HepG2 (cell line): ENCODE measurements around the gene MEAF6. TPM values are rescaled to one million over a fixed set of nuclear protein-coding genes. Genes with fewer than 3 reads are reported as not detected.
A peak's percentile ranks its signal among the peaks of the same experiment; 100 is the strongest.

ENCODE experiments used
- ARHGAP35 ChIP-seq: sonication (generic); formaldehyde crosslinking; IDR thresholded peaks from 2 replicates; pipeline ENCODE4 v1.9.0; 2022; ENCODE audit warnings: mild to moderate bottlenecking, inconsistent platforms, moderate library complexity, missing genetic modification reagents, borderline replicate concordance
- FLYWCH1 ChIP-seq: sonication (generic); formaldehyde crosslinking; IDR thresholded peaks from 2 replicates; pipeline ENCODE4 v1.8.1; 2023; ENCODE audit warnings: mild to moderate bottlenecking, missing genetic modification reagents
- KDM3A ChIP-seq: IDR thresholded peaks from 2 replicates; pipeline ENCODE4 v1.6.1; 2018; ENCODE audit warnings: low read depth, missing compliant biosample characterization
- PITX1 ChIP-seq: sonication (generic); formaldehyde crosslinking; IDR thresholded peaks from 2 replicates; pipeline ENCODE4 v1.5.1; 2020; ENCODE audit warnings: mild to moderate bottlenecking, missing genetic modification reagents
- YEATS2 ChIP-seq: sonication (generic); formaldehyde crosslinking; IDR thresholded peaks from 2 replicates; pipeline ENCODE4 v1.4.0; 2020; ENCODE audit warnings: missing genetic modification reagents, borderline replicate concordance
- ZKSCAN8 ChIP-seq: IDR thresholded peaks from 2 replicates; pipeline ENCODE4 v1.6.1; 2016; ENCODE audit warnings: borderline replicate concordance, missing genetic modification reagents, missing compliant biosample characterization
- ZNF468 ChIP-seq: sonication (generic); formaldehyde crosslinking; IDR thresholded peaks from 2 replicates; pipeline ENCODE4 v1.8.0; 2022; ENCODE audit warnings: mild to moderate bottlenecking, moderate library complexity, missing genetic modification reagents
- polyA plus RNA-seq, 8 experiments: library from polyadenylated mRNA; depleted of rRNA in 3 of 8; stranded (reverse) in 7 of 8; unstranded in 1 of 8; fragments of >200 nt; fragmentation: Illumina TruSeq in 4 of 8; extraction: Trizol in 4 of 8; gene quantifications; 2 replicates each; pipeline versions ENCODE4 v1.2.1 to v1.2.3, GENCODE V29; 2011 to 2016; ENCODE audit warnings: low read depth in 4 of 8, missing spikeins in 1 of 8, mixed read lengths in 1 of 8; ENCODE audit not compliant: insufficient read depth in 1 of 8
- total RNA-seq, 5 experiments: library from RNA; depleted of rRNA; stranded (reverse); fragments of >200 nt; fragmentation: Illumina TruSeq; extraction: Trizol; gene quantifications; 2 replicates each; pipeline ENCODE4 v1.2.3, GENCODE V29; 2016; ENCODE audit warnings: low read depth in 1 of 5
- TF ChIP-seq, protein P1 (sequence below): sonication (generic); formaldehyde crosslinking; IDR thresholded peaks from 2 replicates; pipeline ENCODE4 v1.4.0; 2020; ENCODE audit warnings: missing genetic modification reagents, mild to moderate bottlenecking, borderline replicate concordance
- TF ChIP-seq, protein P2 (sequence below): sonication (generic); formaldehyde crosslinking; IDR thresholded peaks from 2 replicates; pipeline ENCODE4 v1.9.0; 2021; ENCODE audit warnings: missing genetic modification reagents, borderline replicate concordance
- TF ChIP-seq, protein P3 (sequence below): sonication (generic); formaldehyde crosslinking; IDR thresholded peaks from 2 replicates; pipeline ENCODE4 v1.8.0; 2022; ENCODE audit warnings: mild to moderate bottlenecking, missing genetic modification reagents, moderate library complexity
- TF ChIP-seq, protein P4 (sequence below): sonication (generic); formaldehyde crosslinking; IDR thresholded peaks from 2 replicates; pipeline ENCODE4 v1.4.0; 2020; ENCODE audit warnings: missing genetic modification reagents, borderline replicate concordance
- TF ChIP-seq, protein P5 (sequence below): sonication (generic); formaldehyde crosslinking; IDR thresholded peaks from 2 replicates; pipeline ENCODE4 v1.4.0; 2020; ENCODE audit warnings: missing genetic modification reagents, borderline replicate concordance
- TF ChIP-seq, protein P6 (sequence below): sonication (generic); formaldehyde crosslinking; IDR thresholded peaks from 2 replicates; pipeline ENCODE4 v1.5.0; 2020; ENCODE audit warnings: missing genetic modification reagents

MEAF6 gene
- total and polyA plus RNA-seq, 2 of the 13 experiments (the other 11 are each of a cell fraction or from before 2014, with no cell fraction given) = 29.5 to 45.6 TPM

DNA sequence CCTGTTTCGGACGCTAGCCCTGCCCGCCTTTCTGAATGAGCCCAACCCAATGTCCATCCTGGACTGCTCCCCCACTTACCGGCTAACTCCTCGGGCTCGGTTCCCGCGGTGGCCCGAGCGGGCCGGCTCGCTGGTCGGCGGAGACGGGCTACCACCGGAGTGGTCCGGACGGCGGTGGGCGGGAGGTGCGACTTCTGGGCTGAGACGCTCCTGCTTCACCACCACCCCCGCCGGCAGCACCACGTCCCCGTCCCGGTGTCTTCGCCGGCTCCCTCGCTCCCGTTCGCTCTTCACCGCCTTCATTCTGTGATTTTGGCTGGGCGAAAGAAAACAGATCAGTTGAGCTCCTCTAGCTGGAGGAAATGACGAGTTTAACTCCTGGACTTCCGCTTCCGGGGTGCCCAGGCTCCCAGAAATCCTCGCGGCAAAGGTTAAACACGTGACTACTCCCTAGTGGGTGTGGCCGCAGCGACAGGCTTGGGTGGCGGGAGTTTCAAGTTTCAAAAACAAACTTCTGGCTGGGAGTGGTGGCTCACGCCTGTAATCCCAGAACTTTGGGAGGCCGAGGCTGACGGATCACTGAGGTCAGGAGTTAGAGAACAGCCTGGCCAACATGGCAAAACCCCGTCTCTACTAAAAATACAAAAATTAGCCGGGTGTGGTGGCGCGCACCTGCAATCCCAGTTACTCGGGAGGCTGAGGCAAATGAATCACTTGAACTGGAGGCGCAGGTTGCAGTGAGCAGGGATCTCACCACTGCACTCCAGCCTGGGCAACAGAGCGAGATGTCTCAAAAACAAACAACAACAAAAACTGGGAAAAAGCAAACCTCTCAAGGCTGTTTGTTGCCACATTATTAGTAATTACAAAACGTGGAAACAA, 39.6 kb upstream of the MEAF6 start, which contains the start of gene SNIP1 (continued):
- TF ChIP-seq, protein P1, sequence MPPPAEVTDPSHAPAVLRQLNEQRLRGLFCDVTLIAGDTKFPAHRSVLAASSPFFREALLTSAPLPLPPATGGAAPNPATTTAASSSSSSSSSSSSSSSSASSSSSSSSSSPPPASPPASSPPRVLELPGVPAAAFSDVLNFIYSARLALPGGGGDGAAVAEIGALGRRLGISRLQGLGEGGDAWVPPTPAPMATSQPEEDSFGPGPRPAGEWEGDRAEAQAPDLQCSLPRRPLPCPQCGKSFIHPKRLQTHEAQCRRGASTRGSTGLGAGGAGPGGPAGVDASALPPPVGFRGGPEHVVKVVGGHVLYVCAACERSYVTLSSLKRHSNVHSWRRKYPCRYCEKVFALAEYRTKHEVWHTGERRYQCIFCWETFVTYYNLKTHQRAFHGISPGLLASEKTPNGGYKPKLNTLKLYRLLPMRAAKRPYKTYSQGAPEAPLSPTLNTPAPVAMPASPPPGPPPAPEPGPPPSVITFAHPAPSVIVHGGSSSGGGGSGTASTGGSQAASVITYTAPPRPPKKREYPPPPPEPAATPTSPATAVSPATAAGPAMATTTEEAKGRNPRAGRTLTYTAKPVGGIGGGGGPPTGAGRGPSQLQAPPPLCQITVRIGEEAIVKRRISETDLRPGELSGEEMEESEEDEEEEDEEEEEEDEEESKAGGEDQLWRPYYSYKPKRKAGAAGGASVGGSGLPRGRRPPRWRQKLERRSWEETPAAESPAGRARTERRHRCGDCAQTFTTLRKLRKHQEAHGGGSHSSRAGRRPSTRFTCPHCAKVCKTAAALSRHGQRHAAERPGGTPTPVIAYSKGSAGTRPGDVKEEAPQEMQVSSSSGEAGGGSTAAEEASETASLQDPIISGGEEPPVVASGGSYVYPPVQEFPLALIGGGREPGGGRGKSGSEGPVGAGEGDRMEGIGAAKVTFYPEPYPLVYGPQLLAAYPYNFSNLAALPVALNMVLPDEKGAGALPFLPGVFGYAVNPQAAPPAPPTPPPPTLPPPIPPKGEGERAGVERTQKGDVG (CRISPR knock-in tag) = no peak
- TF ChIP-seq ARHGAP35 (CRISPR knock-in tag) (no peak), PITX1 (CRISPR knock-in tag) (peak; percentile 45), KDM3A (CRISPR knock-in tag) (peak; percentile 59; the same call in 1 of the 2 replicates), FLYWCH1 (CRISPR knock-in tag) (no peak), YEATS2 (CRISPR knock-in tag) (peak; percentile 93), ZKSCAN8 (peak; percentile 51; the same call in 1 of the 2 replicates), ZNF468 (CRISPR knock-in tag) (no peak)
- TF ChIP-seq, protein P2, sequence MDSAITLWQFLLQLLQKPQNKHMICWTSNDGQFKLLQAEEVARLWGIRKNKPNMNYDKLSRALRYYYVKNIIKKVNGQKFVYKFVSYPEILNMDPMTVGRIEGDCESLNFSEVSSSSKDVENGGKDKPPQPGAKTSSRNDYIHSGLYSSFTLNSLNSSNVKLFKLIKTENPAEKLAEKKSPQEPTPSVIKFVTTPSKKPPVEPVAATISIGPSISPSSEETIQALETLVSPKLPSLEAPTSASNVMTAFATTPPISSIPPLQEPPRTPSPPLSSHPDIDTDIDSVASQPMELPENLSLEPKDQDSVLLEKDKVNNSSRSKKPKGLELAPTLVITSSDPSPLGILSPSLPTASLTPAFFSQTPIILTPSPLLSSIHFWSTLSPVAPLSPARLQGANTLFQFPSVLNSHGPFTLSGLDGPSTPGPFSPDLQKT (CRISPR knock-in tag) = no peak
- TF ChIP-seq, protein P3, sequence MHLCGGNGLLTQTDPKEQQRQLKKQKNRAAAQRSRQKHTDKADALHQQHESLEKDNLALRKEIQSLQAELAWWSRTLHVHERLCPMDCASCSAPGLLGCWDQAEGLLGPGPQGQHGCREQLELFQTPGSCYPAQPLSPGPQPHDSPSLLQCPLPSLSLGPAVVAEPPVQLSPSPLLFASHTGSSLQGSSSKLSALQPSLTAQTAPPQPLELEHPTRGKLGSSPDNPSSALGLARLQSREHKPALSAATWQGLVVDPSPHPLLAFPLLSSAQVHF (CRISPR knock-in tag) = 0 out of 2 replicates have a peak, but pooled peaks have one; percentile 18
- TF ChIP-seq, protein P4, sequence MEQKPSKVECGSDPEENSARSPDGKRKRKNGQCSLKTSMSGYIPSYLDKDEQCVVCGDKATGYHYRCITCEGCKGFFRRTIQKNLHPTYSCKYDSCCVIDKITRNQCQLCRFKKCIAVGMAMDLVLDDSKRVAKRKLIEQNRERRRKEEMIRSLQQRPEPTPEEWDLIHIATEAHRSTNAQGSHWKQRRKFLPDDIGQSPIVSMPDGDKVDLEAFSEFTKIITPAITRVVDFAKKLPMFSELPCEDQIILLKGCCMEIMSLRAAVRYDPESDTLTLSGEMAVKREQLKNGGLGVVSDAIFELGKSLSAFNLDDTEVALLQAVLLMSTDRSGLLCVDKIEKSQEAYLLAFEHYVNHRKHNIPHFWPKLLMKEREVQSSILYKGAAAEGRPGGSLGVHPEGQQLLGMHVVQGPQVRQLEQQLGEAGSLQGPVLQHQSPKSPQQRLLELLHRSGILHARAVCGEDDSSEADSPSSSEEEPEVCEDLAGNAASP = peak; percentile 66; the same call in 1 of the 2 replicates
- TF ChIP-seq, protein P5, sequence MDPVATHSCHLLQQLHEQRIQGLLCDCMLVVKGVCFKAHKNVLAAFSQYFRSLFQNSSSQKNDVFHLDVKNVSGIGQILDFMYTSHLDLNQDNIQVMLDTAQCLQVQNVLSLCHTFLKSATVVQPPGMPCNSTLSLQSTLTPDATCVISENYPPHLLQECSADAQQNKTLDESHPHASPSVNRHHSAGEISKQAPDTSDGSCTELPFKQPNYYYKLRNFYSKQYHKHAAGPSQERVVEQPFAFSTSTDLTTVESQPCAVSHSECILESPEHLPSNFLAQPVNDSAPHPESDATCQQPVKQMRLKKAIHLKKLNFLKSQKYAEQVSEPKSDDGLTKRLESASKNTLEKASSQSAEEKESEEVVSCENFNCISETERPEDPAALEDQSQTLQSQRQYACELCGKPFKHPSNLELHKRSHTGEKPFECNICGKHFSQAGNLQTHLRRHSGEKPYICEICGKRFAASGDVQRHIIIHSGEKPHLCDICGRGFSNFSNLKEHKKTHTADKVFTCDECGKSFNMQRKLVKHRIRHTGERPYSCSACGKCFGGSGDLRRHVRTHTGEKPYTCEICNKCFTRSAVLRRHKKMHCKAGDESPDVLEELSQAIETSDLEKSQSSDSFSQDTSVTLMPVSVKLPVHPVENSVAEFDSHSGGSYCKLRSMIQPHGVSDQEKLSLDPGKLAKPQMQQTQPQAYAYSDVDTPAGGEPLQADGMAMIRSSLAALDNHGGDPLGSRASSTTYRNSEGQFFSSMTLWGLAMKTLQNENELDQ (CRISPR knock-in tag) = no peak
- TF ChIP-seq, protein P6, sequence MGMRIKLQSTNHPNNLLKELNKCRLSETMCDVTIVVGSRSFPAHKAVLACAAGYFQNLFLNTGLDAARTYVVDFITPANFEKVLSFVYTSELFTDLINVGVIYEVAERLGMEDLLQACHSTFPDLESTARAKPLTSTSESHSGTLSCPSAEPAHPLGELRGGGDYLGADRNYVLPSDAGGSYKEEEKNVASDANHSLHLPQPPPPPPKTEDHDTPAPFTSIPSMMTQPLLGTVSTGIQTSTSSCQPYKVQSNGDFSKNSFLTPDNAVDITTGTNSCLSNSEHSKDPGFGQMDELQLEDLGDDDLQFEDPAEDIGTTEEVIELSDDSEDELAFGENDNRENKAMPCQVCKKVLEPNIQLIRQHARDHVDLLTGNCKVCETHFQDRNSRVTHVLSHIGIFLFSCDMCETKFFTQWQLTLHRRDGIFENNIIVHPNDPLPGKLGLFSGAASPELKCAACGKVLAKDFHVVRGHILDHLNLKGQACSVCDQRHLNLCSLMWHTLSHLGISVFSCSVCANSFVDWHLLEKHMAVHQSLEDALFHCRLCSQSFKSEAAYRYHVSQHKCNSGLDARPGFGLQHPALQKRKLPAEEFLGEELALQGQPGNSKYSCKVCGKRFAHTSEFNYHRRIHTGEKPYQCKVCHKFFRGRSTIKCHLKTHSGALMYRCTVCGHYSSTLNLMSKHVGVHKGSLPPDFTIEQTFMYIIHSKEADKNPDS (CRISPR knock-in tag) = no peak
